DMS153 (cell line): ENCODE results near the gene CST6.
"Not testable (repeated sequence)": the region's sequence is repeated elsewhere in the genome, so short reads cannot be mapped to it uniquely, and the experiment has no call there.

Experiments
- DNase-seq: peaks from one replicate; lab custom pipeline; 2025; lab: John Stamatoyannopoulos, UW

CST6 gene

GRCh38 chr11:65983589-65983987, 28.2 kb upstream of the CST6 start:
- no peak for DNase-seq

DNA sequence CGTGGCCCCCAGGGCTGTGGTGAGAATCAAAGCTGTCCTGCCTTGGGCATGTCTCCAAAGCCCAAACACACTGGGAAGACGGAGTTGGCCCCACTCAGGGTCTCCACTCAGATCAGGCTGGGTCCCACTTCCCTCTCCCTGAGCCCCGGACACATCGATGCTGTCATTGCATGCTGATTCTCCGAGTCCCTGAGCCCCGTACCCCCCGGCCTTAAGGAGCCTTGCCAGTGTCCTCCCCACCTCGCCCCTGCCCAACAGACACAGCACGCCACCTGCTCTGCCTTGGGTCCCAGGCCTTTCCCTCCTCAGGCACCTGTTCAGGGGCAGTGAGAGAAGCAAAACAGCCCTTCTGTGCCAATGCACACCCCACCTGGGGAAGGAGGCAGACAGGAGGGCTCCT, 24.5 kb upstream of the CST6 start:
- no peak for DNase-seq

GRCh38 chr11:65988791-65989592, 22.8 kb upstream of the CST6 start:
- peak; percentile 89 for DNase-seq

- no peak for DNase-seq
These were observed 19.8 kb upstream of the CST6 start for GRCh38 chr11:65992056-65992455.

DNA sequence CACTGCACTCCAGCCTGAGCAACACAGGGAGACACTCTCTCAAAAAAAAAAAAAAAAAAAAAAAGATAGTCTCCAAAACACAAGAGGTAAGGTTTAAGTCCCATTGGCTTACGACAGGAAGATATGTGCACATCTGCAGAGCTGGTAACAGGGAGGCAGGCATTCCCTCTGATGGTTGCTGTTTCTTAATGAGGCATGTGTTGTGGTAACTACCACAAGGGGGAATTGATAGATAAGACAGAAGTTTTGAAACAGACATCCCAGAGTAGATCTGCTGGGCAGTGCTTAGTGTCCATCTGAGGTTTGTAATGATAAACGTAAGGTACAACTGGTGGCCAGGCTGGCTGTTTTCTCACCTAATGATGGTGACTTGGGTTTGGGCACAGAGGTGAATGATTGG, 14.5 kb upstream of the CST6 start:
- DNase-seq = no peak

DNA sequence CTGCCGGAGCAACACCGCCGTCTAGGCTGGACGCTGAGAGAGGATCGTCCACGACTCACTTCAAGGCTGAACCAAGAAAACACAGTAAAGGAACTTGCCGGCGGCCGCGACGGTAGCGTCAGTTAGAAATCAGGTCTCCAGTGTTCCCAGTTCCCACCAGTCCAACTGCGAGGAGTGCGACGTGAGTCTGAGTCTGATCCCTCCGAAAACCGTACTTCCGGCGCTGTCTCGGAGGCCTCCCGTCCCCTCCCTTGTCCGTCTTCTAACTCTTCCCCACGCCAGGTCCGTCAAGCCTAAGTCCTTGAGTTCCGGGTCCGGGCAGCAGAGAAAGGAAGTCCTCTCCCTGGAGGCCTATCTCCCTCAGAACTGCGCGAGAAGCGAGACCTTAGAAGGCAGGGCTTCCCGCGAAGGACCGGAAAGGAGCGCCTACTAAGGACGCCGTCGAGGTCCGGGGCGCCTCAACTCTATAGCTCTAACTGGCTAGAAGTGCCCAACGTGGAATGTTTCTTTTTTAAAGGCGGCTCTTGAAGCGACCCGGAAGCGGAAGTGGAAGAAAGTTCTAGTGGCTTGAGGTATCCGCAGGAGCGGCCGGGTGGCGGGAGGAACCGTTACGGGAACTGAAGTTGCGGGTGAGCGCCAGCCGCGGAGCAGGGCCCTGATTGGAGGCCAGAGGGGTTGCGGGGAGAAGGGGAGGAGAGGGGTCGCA, 9.7 kb upstream of the CST6 start, which contains the start of the genes BANF1 and EIF1AD:
Gene BANF1, plus strand, starts transcription at position 562 of the 706 bp plus-strand sequence. CDS start 748 bp downstream, outside the sequence.
Gene EIF1AD, minus strand, starts transcription at position 216 of the 706 bp plus-strand sequence. CDS start 1,768 bp downstream, outside the sequence.
- DNase-seq = peak; percentile 93

- no peak for DNase-seq
These were observed 9.1 kb upstream of the CST6 start for GRCh38 chr11:66002648-66003225.

GRCh38 chr11:66003291-66003690, 8.5 kb upstream of the CST6 start:
- DNase-seq = no peak

- DNase-seq = no peak
These were observed 7.6 kb upstream of the CST6 start for GRCh38 chr11:66004186-66004585.

GRCh38 chr11:66006134-66006890, 5.5 kb upstream of the CST6 start:
- no peak for DNase-seq

GRCh38 chr11:66006891-66007176, 5.0 kb upstream of the CST6 start:
- no peak for DNase-seq

- no peak for DNase-seq
These were observed 4.6 kb upstream of the CST6 start for GRCh38 chr11:66007201-66007634.

DNA sequence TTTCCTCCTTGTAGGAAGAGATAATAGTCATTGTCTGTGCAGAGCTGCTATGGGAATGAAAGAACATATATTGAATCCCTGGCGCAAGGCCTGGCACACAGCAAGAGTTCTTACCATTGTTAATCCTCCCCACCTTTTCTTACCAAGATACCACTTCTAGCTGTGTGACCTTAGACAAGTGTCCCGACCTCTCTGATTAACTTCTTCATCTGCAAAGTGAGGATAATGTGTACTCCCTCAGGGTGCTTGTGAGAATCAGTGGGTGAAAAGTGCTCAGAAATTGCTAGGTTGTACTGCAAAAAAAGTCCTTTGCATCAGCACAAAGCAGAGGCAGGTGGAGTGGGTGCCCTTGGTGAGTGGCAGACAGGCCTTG, 3.7 kb upstream of the CST6 start:
- DNase-seq = no peak

DNA sequence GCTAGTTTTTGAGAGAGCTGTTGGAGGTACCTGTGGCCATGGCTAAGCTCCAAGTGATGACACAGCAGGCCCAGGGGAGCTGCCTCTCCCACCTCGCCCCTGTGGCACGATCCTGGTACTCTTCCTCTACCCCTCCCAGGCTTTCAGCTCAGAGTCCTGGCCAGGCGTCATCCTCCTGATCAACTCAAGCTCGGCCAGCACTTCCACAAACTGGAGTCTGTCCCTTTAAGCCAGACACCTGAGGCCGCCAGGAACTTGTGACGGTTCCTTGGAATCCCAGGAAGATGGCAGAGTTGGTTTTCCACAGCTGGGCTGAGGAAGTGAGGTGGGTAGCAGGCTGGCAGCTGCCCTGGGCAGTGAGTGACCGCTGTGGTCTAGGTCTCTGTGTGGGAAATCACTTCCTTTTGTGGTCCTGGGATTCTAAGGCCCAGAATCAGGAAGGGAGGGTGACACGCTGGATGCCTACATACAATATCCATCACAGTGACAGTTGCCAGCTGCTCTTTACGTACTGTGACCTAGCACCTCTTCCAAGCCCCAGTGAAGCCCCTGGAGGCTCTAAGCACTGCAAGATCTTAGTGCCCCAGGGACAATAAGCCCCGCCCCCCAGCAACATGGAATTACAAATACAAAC, 3.2 kb upstream of the CST6 start:
- DNase-seq = no peak

DNA sequence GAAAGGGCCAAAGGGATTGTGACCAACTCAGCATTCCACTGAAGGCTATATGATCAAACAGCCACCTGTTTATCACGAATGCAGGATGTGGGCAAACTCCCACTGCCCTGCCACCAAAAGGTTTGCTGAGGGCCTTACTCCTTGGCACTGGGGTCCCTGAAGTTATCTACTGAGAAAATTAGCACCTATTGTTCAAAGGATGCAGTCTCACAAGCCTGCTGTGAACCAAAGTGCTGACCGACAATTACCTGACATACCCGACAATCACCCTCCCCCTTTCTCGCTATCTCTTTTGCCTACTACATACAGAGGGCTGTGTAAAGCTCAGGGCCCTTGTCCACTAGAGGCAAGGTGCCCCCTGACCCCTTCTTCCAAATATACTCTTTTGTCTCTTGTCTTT, 1.8 kb upstream of the CST6 start:
- DNase-seq = not testable (repeated sequence)

GRCh38 chr11:66011239-66011784, 496 bp upstream of the CST6 start:
- no peak for DNase-seq

DNA sequence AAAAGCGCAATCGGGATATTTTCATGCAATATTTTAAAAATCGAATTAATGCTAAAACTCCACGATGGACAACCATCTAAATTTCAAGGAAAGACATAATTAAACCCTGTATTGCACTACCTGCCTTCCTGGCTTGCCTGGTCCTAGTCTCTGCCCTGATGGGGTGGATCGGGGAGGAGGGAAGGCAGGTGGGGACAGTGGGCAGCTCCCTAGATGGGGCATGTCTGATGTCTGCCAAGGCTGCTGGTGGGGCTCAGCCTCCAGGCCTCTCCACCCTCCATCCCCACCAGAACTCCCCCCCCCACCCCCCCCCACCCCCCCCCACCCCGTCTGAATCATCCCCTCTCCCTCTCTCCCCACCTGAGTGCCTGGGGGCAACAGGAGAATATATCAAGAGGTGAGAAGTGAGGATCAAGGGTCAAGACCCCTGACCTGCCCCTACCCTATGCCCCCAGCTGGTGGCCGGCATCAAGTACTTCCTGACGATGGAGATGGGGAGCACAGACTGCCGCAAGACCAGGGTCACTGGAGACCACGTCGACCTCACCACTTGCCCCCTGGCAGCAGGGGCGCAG, 650 bp downstream of the CST6 start:
- no peak for DNase-seq

DNA sequence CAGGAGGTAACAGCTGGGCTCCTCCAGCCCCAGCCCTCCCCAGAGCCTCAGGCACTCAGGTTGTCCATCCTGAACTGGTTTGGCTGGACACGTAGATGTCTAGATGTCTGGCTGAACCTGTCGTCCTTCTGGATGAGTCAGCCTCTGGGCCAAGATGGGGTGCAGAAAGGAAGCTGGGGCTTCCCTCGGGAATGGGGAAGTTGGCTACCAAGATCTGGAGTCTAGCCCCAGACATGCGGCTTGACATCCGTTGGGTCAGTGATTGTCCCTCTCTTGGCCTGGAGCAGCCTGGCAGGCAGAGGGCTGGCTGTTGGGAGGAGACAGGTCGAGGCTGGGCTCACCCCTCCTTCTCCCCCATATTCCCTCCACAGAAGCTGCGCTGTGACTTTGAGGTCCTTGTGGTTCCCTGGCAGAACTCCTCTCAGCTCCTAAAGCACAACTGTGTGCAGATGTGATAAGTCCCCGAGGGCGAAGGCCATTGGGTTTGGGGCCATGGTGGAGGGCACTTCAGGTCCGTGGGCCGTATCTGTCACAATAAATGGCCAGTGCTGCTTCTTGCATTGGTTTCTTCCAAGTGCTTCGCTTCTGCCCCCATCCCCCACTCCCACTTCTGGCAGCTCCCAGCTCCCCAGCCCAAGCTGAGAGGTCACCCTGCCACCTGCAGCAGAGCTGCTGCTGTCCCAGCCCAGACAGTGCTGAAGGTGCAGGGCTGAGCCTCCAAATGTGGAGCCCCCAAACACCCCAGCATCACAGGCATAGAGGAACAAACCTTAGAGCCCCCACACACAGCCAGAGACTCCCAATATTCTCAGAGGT, 1.3 kb downstream of the CST6 start:
- no peak for DNase-seq

DNA sequence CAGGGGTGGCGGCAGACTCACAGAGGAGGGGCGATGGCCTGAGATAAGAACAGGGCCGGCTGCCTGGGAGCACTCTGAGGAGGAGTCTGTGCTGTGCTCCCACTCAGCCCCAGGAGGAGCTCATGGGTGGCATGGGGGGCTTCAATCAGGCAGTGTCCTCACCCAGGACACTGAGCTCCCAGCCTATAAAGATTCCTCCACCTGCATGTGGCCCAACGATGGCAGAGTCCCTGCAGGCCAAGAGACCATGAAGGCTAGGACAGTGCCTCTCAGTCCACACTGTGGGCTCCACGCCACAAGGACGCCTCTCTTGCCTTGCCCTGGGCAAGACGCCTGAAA, 1.9 kb downstream of the CST6 start:
- no peak for DNase-seq

DNA sequence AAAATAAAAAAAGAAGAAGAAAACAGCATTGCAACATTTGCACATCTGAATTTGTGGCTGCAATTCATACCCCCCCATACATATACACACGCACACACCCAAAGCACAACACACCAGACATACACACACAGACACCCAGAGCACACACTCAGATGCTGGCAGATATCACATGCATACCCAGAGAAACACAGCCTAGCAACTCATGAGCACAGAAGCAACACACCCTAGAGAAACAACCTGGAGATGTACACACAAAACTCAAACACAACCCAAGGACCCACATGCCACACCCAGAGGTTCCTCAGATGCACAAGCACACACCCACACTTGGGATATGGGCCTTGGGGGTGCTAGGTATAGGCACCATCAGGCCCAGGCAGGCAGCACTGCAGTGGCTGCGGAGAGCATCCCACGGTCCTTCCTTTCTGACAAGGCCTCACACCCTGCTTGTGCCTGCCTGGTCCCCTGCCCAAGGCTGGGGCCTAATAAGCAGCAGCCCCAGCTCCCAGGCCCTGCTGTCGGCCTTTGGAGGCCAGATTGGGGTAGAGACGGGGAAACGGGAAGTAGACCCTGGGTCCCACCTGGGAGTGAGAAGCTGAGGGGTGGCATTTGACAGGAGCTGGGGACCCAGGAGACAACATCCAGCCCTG, 3.1 kb downstream of the CST6 start:
- no peak for DNase-seq
